Hematopoietic multipotent progenitor cell treated with erythropoietin and hydrocortisone succinate and interleukin-3 and kit ligand, for 4 days (in vitro differentiated cells): Measurements from ENCODE around the gene MCTP2.

ENCODE experiments used
- DNase-seq: peaks from one replicate; pipeline ENCODE4 v3.0.0-alpha.2; 2015

The MCTP2 gene

DNA sequence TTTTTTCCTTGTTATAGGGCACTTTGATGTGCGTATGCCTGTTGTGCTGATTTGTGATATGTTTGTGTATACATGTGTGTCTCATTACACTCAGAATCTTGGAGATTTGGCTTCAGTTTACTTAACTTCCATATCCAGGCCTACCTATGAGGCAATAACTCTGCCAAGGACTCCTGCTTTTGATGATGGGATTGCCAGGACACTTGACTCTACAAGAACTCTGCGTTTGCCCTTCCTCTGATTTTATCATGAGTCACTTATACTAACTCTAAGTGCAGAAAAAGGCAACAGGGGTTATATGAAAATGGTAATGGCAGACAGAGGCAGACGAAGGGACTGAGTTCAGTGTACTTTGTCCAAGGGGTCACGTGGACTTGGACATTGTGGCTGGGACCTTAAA, 33.6 kb downstream of the MCTP2 start:
- no peak for DNase-seq

DNA sequence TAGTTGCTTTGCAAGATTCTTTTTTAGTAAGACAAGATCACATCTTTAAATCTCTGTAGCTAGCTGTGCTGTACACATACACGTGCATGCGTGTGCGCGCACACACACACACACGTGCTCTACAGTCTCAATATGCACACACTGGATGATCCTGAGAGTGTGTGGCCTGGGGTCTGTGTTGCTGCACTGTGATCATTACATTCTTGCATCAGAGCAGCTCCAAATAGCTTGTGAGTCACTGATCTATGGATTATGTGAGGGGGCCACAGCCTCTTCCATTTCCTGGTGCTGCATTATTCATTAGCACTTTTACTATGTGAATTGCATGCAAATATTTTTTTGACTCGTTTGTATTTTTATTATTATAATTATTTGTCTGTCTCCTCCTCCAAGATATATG, 34.6 kb downstream of the MCTP2 start:
- peak; percentile 63 for DNase-seq

DNA sequence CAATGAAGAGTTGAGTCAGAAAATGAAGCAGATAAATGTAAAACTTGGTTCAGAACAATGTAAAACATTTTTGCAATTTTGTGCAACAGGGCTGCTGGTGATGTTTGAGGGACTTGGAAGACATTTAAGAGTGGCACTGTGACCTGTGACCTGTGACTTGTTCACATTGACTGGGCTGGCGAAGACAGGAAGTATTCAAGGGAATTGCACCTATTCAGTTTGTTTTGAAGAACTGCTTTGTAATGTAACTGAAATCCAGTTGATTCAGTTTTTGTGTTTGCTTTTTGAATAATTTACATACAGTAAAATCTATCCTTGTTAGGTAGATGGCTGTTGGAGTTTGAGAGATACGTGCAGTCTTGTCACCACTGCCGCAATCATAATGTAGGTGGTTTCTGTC, 35.4 kb downstream of the MCTP2 start:
- DNase-seq = no peak

DNA sequence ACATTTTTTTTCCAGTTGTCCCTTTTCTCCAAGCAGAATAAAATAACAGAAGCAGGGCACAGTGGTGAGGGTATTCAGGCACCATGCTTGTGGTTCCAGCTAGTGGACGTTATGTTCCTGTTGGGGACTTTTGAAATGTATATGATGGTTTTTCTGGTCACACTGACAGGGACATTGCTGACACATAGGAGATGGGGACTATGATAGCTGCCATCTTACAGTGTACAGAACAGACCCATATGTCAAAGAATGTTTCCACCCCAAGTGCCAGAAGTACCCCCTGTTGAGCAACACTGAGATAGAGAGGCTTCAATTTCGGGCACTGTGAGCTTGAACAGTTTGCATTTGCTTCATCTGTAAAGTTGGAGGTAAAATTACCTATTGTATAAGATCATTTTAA, 38.6 kb downstream of the MCTP2 start:
- peak; percentile 80 for DNase-seq

DNA sequence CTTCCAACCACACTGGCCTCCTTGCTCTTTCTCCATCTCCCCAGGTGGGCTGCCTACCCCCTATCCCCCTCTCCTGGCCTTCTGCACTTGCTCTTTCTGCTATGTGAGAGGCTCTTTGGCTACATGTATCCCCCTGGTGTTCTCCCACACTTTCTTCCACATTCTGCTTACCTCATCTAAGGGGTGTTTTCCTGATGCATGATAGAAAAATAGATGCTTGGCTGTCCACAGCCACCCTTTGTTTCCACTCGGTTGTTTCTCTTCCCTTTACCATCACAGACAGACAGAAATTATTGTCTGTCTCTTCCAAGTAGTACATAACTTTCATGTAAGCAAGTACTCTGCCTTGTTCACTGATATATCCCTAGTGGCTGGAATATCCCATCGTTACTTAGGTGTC, 39.2 kb downstream of the MCTP2 start:
- DNase-seq = no peak

DNA sequence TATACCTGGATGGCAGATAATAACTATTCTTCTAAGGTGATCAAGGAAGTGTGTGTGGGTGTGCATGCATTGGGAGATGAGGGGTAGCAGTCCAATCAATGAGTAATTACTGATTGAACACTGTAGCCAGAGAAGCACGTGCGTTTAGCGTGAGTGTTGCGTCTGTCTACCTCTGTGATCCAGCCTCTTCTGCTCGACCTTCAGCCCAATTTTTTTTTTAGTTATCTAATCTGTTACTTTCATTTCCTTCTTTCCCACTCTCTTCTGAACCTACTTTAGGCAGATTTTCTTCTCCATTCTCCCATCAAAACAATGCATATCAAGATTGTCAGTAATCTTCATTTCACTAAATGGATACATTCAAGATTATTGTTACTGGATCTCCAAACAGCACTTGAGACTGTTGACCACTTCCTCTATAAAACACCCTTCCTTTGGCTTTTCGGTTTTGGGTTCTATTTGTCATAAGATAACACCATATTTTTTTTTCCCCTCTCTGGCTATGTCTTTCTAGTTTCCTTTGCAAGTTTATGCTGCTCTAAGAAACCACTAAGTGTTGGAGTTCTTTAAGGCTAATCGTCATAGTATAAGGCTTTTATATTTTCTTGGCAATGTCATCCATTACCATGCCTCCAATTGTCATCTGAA, 41.0 kb downstream of the MCTP2 start:
- DNase-seq = peak; percentile 92

DNA sequence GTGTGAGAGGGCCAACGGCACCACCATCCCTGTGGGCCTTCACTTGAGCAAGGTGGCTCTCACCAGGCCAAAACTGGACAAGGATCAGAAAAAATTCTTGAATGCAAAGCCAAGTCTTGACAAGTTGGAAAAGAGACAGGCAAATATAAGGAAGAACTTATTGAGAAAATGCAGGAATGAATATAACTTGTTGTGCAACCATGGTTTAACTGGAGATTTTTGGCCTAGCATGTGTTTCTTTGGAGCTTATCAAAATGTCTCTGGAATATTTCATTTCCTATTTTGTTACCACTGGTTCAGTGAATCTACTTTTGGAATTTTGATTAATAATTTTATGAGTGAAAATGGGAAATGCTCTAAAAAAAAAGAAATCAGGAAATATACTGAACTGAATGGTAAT, 42.5 kb downstream of the MCTP2 start:
- DNase-seq = no peak

DNA sequence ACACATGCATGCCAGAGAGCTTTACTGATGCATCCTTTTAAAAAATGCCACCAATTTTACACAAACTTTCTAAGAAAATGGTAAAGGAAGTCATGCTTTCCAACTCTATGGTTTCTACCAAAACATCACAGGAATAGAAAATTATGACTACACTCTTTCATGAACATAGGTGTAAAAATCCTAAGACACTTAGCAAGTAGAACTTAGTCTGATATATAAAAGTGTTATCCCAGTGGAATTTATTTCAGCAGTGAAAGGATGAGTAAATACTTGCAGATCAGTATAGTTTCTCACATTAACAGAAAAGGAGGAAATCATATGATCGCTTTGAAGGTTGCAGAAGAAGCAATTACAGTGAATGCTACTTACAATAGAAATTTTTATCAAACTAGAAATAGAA, 43.4 kb downstream of the MCTP2 start:
- no peak for DNase-seq

DNA sequence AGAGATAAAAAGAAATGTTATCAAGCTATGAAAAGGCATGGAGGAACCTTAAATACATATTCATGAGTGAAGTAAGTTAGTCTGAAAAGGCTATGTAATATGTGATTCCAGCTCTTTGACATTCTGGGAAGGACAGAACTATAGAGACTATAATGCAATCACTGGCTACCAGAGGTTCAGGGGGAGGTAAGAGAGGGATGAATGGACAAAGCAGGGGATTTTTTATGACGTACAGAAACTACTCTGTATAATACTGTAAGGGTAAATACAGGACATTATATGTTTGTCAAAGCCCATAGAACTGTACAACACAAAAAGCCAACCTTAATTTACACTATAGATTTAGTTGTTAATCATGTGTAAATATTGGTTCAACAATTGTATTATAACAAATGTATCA, 46.1 kb downstream of the MCTP2 start:
- no peak for DNase-seq

DNA sequence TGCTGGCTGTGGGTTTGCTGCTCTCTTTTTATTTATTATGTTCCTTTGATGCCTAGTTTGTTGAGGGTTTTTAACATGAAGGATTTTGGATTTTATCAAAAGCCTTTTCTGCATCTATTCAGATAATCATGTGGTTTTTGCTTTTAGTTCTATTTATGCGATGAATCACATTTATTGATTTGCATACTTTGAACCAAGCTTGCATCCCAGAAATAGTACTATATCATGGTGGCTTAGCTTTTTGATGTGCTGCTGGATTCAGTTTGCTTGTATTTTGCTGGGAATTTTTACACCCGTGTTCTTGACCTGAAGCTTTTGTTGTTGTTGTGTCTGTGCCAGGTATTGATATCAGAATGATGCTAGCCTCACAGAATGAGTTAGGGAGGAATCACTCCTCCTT, 48.4 kb downstream of the MCTP2 start:
- DNase-seq = no peak

DNA sequence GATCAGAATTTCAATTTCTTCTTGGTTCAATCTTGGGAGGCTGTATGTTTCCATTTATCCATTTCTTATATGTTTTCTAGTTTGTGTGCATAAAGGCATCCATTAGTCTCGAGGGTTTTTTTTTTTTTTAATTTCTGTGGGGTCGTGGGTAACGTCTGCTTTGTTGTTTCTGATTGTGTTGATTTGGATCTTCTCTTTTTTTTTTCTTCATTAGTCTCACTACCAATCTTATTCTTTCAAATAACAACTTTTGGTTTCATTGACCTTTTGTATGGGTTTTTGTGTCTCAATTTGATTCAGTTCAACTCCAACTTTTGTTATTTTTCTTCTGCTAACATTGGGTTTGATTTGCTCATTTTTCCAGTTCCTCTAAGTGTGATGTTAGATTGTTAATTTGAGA, 48.9 kb downstream of the MCTP2 start:
- no peak for DNase-seq

DNA sequence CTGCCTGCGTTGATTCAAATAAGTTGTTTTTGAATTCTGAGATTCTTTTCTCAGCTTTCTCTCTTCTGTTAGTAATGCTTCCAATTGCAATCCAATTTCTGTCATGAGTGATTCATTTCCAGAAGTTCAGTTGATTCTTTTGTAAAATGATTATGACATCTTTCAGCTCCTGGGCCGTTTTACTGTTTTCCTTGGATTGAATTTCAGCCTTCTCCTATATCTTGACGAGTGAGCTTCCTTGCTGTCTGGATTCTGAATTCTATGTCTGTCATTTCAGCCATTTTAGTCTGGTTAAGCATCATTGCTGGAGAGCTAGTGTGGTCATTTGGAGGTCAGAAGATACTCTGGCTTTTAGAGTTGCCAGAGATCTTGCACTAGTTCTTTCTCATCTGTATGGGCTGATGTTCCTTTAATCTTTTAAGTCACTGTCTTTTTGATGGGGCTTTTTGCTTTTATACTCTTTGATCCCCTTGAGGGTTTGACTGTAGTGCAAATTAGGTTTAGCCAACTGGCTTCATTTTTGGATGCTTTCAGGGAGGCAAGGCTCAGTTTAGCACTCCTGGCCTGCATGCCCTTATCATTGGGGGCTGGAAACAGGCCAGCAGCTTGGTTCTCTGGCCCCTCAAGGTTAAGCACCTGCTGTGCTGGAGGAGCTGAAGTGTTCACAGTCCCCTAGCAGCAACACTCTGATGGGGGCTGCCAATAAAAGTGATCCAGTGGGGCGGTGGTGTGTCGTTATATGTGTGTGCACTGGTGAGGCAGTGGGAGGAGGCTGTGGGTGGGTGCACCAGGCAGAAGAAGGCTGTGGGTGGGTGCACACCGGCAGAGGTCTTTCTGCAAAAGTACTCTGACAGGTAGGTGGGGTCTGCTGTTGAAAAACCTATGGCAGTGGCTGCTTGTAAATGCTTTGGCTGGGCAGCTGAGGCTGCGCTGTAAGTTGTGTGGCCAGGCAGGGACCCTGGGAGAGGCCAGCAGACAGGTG, 51.2 kb downstream of the MCTP2 start:
- no peak for DNase-seq

DNA sequence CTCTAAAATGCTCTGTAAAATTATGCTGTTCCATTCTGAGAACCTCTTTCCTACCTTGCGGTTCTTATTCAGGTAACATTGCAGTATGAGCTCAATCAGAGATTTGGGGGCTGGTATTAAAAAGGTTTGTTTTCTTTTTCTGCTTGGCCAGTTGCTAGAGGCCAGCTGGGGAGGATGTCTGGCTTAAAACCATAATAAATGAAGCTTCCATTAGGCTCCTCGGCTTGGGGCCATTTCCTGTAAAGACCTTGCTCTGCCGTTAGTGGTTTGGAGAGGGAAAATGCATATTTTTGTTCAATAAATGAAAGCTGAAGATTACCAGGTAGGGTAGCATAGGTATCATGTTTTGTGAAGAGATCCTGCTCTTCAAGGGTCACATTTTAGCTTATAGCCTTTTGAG, 55.2 kb downstream of the MCTP2 start:
- peak; percentile 63 for DNase-seq

DNA sequence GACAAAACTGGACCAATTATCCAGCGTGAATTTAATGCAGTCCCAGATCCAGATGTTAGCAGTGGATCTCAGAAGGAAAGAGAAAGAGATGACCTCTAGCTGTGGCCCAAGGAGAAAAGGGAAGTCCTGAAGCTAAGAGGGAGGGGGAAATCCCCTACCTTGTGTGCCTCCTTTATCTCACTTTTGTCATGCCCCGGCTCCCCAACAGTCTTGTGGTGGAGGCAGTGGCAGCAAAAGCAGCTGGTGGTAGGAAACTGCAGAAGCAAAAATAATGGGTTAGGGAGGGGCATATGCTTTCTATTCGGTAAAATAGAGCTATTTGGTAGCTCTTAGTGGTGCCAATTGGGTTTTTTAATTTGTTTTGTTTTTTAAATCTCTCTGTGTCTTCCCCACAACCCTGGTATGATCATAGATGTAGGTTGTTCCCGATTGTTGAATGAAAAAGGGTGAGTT, 56.5 kb downstream of the MCTP2 start:
- DNase-seq = peak; percentile 98

DNA sequence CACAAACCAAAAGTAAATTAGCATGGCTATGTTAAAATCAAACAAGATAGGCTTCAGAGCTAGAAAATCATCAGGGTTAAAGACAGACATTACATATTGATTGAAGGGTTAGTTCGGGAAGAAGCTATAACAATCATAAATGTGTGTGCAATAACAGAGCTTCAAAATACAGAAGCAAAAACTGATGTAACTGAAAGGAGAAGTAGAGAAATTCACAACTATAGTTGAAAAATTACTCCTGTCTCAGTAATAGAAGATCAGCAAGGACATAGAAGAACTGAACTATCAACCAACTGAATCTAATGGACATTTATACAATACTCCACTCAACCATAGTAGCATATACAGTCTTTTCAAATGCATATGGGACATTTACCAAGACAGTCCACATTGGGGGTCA, 59.4 kb downstream of the MCTP2 start:
- peak; percentile 34 for DNase-seq

DNA sequence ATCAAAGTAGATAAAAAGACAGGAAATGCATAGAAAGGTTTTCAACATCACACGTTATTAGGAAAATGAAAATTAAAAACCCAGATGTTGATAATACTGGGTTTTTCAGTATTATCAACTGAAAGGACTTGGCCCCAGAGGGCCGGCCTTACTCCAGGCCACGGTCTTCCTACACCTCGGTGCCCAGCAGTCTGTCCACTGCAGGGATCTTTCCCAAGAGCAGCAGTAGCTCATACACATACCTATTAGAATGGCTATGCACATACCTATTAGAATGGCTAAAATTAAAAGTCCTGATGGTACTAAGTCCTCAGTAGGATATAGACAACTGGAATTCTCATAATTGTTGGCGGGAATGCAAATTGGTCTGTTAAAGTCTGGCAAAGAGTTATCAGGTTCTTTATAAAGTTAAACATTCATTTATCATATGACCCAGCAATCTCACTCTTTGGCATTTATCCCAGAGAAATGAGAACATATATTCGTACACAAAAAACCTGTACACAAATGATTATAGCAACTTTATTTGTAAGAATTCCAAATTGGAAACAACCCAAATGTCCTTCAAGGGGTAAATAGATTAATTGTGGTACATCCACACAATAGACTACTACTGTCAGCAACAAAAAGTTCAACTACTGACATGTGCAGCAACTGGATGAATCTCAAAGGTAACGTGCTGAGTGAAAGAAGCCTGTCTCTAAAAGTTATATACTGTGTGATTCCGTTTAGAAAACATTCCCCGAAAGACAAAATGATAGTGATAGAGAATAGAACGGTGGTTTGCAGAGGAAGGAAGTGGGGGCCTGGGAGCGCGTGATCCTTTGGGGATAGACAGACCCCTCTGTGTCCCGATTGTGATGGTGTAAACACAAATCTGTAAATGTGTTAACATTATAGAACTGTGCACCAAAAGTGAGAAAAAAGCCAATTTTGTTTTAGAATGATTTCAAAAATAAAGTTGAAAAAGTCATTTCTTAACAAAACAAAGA, 62.3 kb downstream of the MCTP2 start:
- peak; percentile 76 for DNase-seq

DNA sequence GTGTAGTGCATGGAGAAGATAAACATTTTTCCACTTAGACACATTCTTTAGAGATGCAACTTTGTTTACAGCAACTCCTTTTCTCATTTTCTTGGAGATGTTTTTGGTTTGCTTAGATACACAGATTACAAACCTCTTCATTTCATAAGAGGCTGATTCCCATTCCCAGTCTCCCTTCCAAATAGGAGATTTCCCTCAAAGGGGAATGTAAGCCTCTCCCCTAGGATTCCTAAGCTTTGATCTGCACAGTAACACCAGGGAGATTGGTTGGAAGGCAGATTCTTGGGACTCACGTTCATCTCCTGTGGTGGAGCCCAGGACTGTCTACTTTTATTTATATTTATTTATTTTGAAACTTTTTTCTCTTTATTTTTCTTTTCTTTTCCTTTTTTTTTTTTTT, 63.2 kb downstream of the MCTP2 start:
- no peak for DNase-seq

DNA sequence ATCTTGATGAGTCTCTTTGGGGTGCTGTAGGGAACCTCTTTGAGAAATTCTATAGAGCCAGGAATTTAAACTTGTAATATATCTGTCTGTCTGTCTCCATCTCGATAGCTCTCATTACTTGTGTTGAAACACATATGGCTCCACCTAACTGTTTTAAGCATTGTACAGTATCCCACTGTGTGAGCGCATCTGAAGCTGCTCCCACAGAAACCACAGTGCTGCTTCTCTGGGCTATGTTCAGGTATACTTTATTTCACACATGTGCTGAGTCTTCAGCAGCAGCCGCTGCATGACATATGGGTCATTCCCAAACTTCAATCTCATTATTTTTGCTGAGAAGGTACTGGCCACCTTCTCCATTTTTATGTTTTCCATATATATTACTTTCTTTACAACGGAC, 63.9 kb downstream of the MCTP2 start:
- no peak for DNase-seq

DNA sequence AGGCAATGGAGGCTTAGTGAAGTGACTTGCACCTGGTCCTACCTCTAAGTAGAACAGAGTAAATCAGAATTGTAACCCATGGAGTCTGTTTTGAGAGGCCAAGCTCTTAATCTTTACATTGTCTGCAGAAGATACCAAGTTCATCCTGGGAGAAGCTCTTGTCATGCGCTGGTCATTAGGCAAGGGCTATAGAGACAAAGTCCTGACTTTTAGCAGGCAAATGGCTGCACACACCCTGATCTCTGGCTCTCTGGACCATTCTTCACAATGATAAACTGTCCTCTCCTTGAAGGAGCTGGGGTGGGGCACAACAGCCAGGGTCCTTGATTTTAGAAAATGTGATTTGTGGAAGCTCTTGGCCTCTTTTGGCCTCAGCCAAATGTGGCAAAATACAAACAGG, 65.4 kb downstream of the MCTP2 start:
- no peak for DNase-seq

DNA sequence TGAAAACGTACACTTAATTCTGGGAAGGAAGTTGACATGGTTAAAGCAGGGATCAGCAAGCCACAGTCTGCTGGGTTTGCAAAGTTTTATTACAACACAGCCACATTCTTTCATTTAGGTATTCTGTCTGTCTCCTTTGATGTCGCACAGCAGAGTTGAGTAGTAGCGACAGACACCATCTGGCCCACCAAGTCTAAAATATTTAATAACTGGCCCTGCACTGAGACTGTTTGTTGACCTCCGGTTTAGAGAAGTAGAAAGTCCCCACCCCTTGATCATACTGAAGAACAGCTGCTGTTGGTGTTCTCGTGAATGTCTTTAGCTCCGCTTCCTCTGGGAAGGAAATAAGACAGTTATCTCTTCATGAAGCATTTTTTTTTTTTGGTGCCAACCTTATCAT, 66.2 kb downstream of the MCTP2 start:
- DNase-seq = peak; percentile 93

DNA sequence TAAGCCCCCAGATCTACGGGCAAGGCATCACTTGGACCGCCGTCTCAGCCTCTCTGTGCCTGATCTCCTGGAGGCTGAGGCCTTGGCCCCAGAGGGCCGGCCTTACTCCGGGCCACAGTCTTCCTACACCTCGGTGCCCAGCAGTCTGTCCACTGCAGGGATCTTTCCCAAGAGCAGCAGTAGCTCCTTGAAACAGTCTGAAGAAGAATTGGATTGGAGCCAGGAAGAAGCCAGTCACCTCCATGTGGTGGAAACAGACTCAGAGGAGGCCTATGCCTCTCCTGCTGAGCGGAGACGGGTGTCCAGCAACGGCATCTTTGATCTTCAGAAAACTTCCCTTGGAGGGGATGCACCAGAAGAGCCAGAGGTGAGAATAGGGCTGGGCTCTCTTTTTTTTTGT, 67.0 kb downstream of the MCTP2 start:
- DNase-seq = peak; percentile 61

DNA sequence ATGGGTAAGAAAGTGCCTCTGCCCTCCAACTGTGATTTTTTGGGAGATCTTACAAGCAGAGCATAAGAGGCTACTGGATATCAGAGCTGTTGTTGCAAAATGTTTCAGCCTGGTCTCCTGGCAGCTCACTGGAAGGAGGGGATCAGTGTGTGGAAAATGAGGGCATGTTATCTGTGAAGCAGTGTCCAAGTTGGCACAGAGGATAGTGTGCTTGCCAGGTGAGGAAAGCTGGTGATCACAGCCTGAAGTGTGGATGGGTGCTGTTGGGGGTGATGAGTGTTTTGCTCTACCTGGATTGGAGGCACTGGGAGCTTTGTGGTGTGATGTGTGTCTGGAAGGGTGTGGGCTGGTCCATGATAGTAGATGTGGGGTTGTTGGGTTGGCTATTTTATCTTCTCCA, 69.3 kb downstream of the MCTP2 start:
- DNase-seq = no peak

DNA sequence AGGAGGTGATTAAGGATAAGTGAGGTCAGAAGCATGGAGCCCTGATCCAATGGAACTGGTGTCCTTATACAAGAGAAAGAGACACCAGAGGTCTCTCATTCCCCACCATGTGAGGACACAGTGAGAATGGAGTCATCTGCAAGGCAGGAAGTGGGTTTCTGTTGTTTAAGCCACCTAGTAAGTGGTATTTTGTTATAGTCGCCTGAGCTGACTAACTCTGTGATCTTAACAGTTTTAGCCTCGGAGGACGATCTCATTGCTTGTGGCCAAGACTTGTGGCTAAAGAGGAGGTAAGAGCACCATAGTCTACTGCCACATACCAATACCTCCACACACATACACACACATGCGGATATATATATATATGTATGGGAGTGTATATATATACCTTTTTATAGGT, 73.8 kb downstream of the MCTP2 start:
- DNase-seq = peak; percentile 79
